ENCODE results near the gene FAM114A2. TPM values are rescaled to one million over a fixed set of nuclear protein-coding genes. Genes with fewer than 3 reads are reported as not detected.

FAM114A2 gene
- total RNA-seq, 2 experiments from 2014 or later: 17.8 to 23.1 TPM

GRCh38 chr5:153960269-153961215 lies 78.2 kb downstream of the FAM114A2 start:
- H3K4me1 Mint-ChIP-seq (ENCODE audit: low read depth): peaks cover 13% of the 10 kb centered on the region
- H3K27me3 Mint-ChIP-seq (ENCODE audit: low read depth): peaks cover 2% of the 10 kb centered on the region

GRCh38 chr5:153959134-153959957 lies 79.4 kb downstream of the FAM114A2 start:
- Mint-ChIP-seq H3K27ac (no peak overlapping the region), H3K9me3 (ENCODE audit: insufficient read depth) (no peaks in the 10 kb centered on the region), H3K36me3 (ENCODE audit: low read depth) (no peaks in the 10 kb centered on the region), H3K4me3 (no peak overlapping the region), H3K27me3 (ENCODE audit: low read depth) (peaks cover 2% of the 10 kb centered on the region), H3K4me1 (ENCODE audit: low read depth) (peaks cover 11% of the 10 kb centered on the region)
- ChIA-PET CTCF (interaction anchor here (0.8 kb wide), 1 partner anchor 15 kb away, joined by 3 read pairs; no protein-coding TSS in a partner anchor), POLR2A (no interaction called here)
- DNase-seq (no peak), ATAC-seq (no peak)

More at GRCh38 chr5:153960269-153961215, 78.2 kb downstream of the FAM114A2 start:
- H3K27ac Mint-ChIP-seq: peak overlapping the region; percentile 13
- H3K36me3 Mint-ChIP-seq (ENCODE audit: low read depth): no peaks in the 10 kb centered on the region
- peak; percentile 41 for DNase-seq
- no peak overlapping the region for H3K4me3 Mint-ChIP-seq
- peak; percentile 30 for ATAC-seq
- ChIA-PET CTCF (no interaction called here), POLR2A (no interaction called here)
- no peaks in the 10 kb centered on the region for H3K9me3 Mint-ChIP-seq (ENCODE audit: insufficient read depth)

GRCh38 chr5:153957205-153957604 lies 81.5 kb downstream of the FAM114A2 start:
- Mint-ChIP-seq H3K36me3 (ENCODE audit: low read depth) (no peaks in the 10 kb centered on the region), H3K27me3 (ENCODE audit: low read depth) (peaks cover 2% of the 10 kb centered on the region), H3K9me3 (ENCODE audit: insufficient read depth) (no peaks in the 10 kb centered on the region), H3K27ac (no peak overlapping the region), H3K4me3 (no peak overlapping the region), H3K4me1 (ENCODE audit: low read depth) (peaks cover 11% of the 10 kb centered on the region)
- ATAC-seq: no peak
- POLR2A ChIA-PET: no interaction called here
- CTCF ChIA-PET: no interaction called here
- no peak for DNase-seq

- CTCF ChIA-PET: interaction anchor here (1.1 kb wide), 1 partner anchor 12 kb away, joined by 3 read pairs; no protein-coding TSS in a partner anchor
- no peak overlapping the region for H3K4me3 Mint-ChIP-seq
Observed at GRCh38 chr5:153953411-153953810, 85.3 kb downstream of the FAM114A2 start.

GRCh38 chr5:153952893-153953292 lies 85.8 kb downstream of the FAM114A2 start:
- Mint-ChIP-seq H3K4me1 (ENCODE audit: low read depth) (no peaks in the 10 kb centered on the region), H3K9me3 (ENCODE audit: insufficient read depth) (no peaks in the 10 kb centered on the region), H3K4me3 (no peak overlapping the region), H3K27ac (no peak overlapping the region), H3K27me3 (ENCODE audit: low read depth) (peaks cover 6% of the 10 kb centered on the region), H3K36me3 (ENCODE audit: low read depth) (no peaks in the 10 kb centered on the region)
- ATAC-seq (no peak), DNase-seq (no peak)
- ChIA-PET CTCF (no interaction called here), POLR2A (no interaction called here)

More at GRCh38 chr5:153953411-153953810, 85.3 kb downstream of the FAM114A2 start:
- POLR2A ChIA-PET: no interaction called here
- Mint-ChIP-seq H3K27me3 (ENCODE audit: low read depth) (peaks cover 6% of the 10 kb centered on the region), H3K27ac (no peak overlapping the region), H3K9me3 (ENCODE audit: insufficient read depth) (no peaks in the 10 kb centered on the region), H3K36me3 (ENCODE audit: low read depth) (no peaks in the 10 kb centered on the region), H3K4me1 (ENCODE audit: low read depth) (no peaks in the 10 kb centered on the region)
- ATAC-seq: no peak
- DNase-seq: no peak

- CTCF ChIA-PET: interaction anchor here (1.8 kb wide), 1 partner anchor 13 kb away, joined by 7 read pairs; no protein-coding TSS in a partner anchor
- Mint-ChIP-seq H3K27ac (no peak overlapping the region), H3K4me3 (no peak overlapping the region), H3K36me3 (ENCODE audit: low read depth) (no peaks in the 10 kb centered on the region), H3K27me3 (ENCODE audit: low read depth) (peaks cover 6% of the 10 kb centered on the region), H3K4me1 (ENCODE audit: low read depth) (no peaks in the 10 kb centered on the region), H3K9me3 (ENCODE audit: insufficient read depth) (no peaks in the 10 kb centered on the region)
- no peak for DNase-seq
- POLR2A ChIA-PET: no interaction called here
- ATAC-seq: no peak
Observed at GRCh38 chr5:153952057-153952456, 86.7 kb downstream of the FAM114A2 start.

- H3K4me1 Mint-ChIP-seq (ENCODE audit: low read depth): no peaks in the 10 kb centered on the region
- H3K9me3 Mint-ChIP-seq (ENCODE audit: insufficient read depth): peaks cover 14% of the 10 kb centered on the region
- H3K36me3 Mint-ChIP-seq (ENCODE audit: low read depth): no peaks in the 10 kb centered on the region
- CTCF ChIA-PET: interaction anchor here (0.7 kb wide), 1 partner anchor 9 kb away, joined by 3 read pairs; no protein-coding TSS in a partner anchor
- POLR2A ChIA-PET: no interaction called here
- no peak overlapping the region for H3K27ac Mint-ChIP-seq
- ATAC-seq: no peak
- H3K4me3 Mint-ChIP-seq: no peak overlapping the region
- no peaks in the 10 kb centered on the region for H3K27me3 Mint-ChIP-seq (ENCODE audit: low read depth)
- no peak for DNase-seq
Observed at GRCh38 chr5:153941265-153941664, 97.4 kb downstream of the FAM114A2 start.

Other genes with a start within 250 kb of the FAM114A2 start
- 10 to 100 TPM; 21.0 to 23.0 TPM for gene MFAP3, start 57 bp upstream of the FAM114A2 start, total RNA-seq
- gene GALNT10, start 151.8 kb upstream of the FAM114A2 start, total RNA-seq: 10 to 100 TPM; 21.6 to 23.7 TPM